HEK293 (cell line): ENCODE results near the gene RSRC2.
A peak's percentile ranks its signal among the peaks of the same experiment; 100 is the strongest.

Experiments used
- EGR2 ChIP-seq: fragments of 450-650 bp; formaldehyde crosslinking; IDR thresholded peaks from 2 replicates; pipeline ENCODE4 v1.5.1; 2016; ENCODE audit warnings: low read depth, missing biosample characterization, missing genetic modification characterization
- GLI2 ChIP-seq: fragments of 450-650 bp; formaldehyde crosslinking; IDR thresholded peaks from 2 replicates; pipeline ENCODE4; 2017; ENCODE audit warnings: missing biosample characterization, missing genetic modification characterization, low read depth, borderline replicate concordance
- KLF9 ChIP-seq: fragments of 450-650 bp; formaldehyde crosslinking; IDR thresholded peaks from 2 replicates; pipeline ENCODE4 v1.5.1; 2016; ENCODE audit warnings: missing biosample characterization, missing genetic modification characterization, low read depth
- MEIS1 ChIP-seq: sonication (generic); formaldehyde crosslinking; IDR thresholded peaks from 2 replicates; pipeline ENCODE4 v1.8.1; 2022; ENCODE audit warnings: missing genetic modification reagents, mild to moderate bottlenecking, borderline replicate concordance
- OSR2 ChIP-seq: fragments of 450-650 bp; formaldehyde crosslinking; IDR thresholded peaks from 2 replicates; pipeline ENCODE4 v1.5.1; 2016; ENCODE audit warnings: missing biosample characterization, missing genetic modification characterization
- SALL2 ChIP-seq: fragments of 450-650 bp; formaldehyde crosslinking; IDR thresholded peaks from 2 replicates; pipeline ENCODE4 v1.5.0; 2017; ENCODE audit warnings: missing biosample characterization, mild to moderate bottlenecking, missing genetic modification characterization, borderline replicate concordance
- YY2 ChIP-seq: fragments of 450-650 bp; formaldehyde crosslinking; IDR thresholded peaks from 2 replicates; pipeline ENCODE4 v1.5.1; 2016; ENCODE audit warnings: missing biosample characterization, missing genetic modification characterization
- ZEB2 ChIP-seq: fragments of 450-650 bp; formaldehyde crosslinking; IDR thresholded peaks from 2 replicates; pipeline ENCODE4 v1.5.1; 2016; ENCODE audit warnings: missing biosample characterization, missing genetic modification characterization
- ZNF146 ChIP-seq: fragments of 450-650 bp; formaldehyde crosslinking; IDR thresholded peaks from 2 replicates; pipeline ENCODE4 v1.5.1; 2016; ENCODE audit warnings: missing biosample characterization, missing genetic modification characterization
- ZNF214 ChIP-seq: fragments of 450-650 bp; formaldehyde crosslinking; IDR thresholded peaks from 2 replicates; pipeline ENCODE4 v1.5.1; 2017; ENCODE audit warnings: missing biosample characterization, mild to moderate bottlenecking, missing genetic modification characterization, borderline replicate concordance
- ZNF239 ChIP-seq: fragments of 450-650 bp; formaldehyde crosslinking; IDR thresholded peaks from 2 replicates; pipeline ENCODE4 v1.5.1; 2016; ENCODE audit warnings: missing biosample characterization, missing genetic modification characterization
- ZNF24 ChIP-seq: fragments of 450-650 bp; formaldehyde crosslinking; IDR thresholded peaks from 2 replicates; pipeline ENCODE4 v1.5.1; 2016; ENCODE audit warnings: missing biosample characterization, missing genetic modification characterization
- ZNF423 ChIP-seq: fragments of 450-650 bp; formaldehyde crosslinking; IDR thresholded peaks from 2 replicates; pipeline ENCODE4 v1.5.1; 2016; ENCODE audit warnings: missing biosample characterization, missing genetic modification characterization
- ZNF433 ChIP-seq: fragments of 450-650 bp; formaldehyde crosslinking; IDR thresholded peaks from 2 replicates; pipeline ENCODE4 v1.5.1; 2016; ENCODE audit warnings: missing biosample characterization, missing genetic modification characterization, low read depth
- ZNF521 ChIP-seq: fragments of 450-650 bp; formaldehyde crosslinking; IDR thresholded peaks from 2 replicates; pipeline ENCODE4 v1.5.1; 2017; ENCODE audit warnings: missing biosample characterization, mild to moderate bottlenecking, missing genetic modification characterization
- ZNF558 ChIP-seq: fragments of 450-650 bp; formaldehyde crosslinking; IDR thresholded peaks from 2 replicates; pipeline ENCODE4 v1.5.1; 2016; ENCODE audit warnings: missing biosample characterization, missing genetic modification characterization
- ZNF670 ChIP-seq: fragments of 450-650 bp; formaldehyde crosslinking; IDR thresholded peaks from 2 replicates; pipeline ENCODE4 v1.5.1; 2016; ENCODE audit warnings: missing biosample characterization, missing genetic modification characterization, low read depth
- ZNF677 ChIP-seq: fragments of 450-650 bp; IDR thresholded peaks from 2 replicates; pipeline ENCODE4 v1.5.0; 2018; ENCODE audit warnings: missing biosample characterization, mild to moderate bottlenecking, missing genetic modification characterization, moderate library complexity
- ZNF701 ChIP-seq: fragments of 450-650 bp; formaldehyde crosslinking; IDR thresholded peaks from 2 replicates; pipeline ENCODE4 v1.5.1; 2016; ENCODE audit warnings: missing biosample characterization, missing genetic modification characterization
- ZNF707 ChIP-seq: fragments of 450-650 bp; formaldehyde crosslinking; IDR thresholded peaks from 2 replicates; pipeline ENCODE4 v1.5.1; 2016; ENCODE audit warnings: missing biosample characterization, missing genetic modification characterization
- ZNF776 ChIP-seq: fragments of 450-650 bp; formaldehyde crosslinking; IDR thresholded peaks from 2 replicates; pipeline ENCODE4 v1.5.0; 2017; ENCODE audit warnings: missing biosample characterization, missing genetic modification characterization, borderline replicate concordance
- ZNF777 ChIP-seq: fragments of 450-650 bp; formaldehyde crosslinking; IDR thresholded peaks from 2 replicates; pipeline ENCODE4 v1.5.1; 2017; ENCODE audit warnings: missing biosample characterization, missing genetic modification characterization, borderline replicate concordance
- TF ChIP-seq, protein P1 (sequence below): fragments of 450-650 bp; formaldehyde crosslinking; IDR thresholded peaks from 2 replicates; pipeline ENCODE4 v1.5.1; 2016; ENCODE audit warnings: missing biosample characterization, missing genetic modification characterization
- TF ChIP-seq, protein P2 (sequence below): fragments of 450-650 bp; formaldehyde crosslinking; IDR thresholded peaks from 2 replicates; pipeline ENCODE4 v1.5.1; 2016; ENCODE audit warnings: missing biosample characterization, missing genetic modification characterization, borderline replicate concordance
- TF ChIP-seq, protein P3 (sequence below): fragments of 450-650 bp; formaldehyde crosslinking; IDR thresholded peaks from 2 replicates; pipeline ENCODE4 v1.5.1; 2017; ENCODE audit warnings: missing biosample characterization, missing genetic modification characterization
- TF ChIP-seq, protein P4 (sequence below): fragments of 450-650 bp; formaldehyde crosslinking; IDR thresholded peaks from 2 replicates; pipeline ENCODE4 v1.5.1; 2016; ENCODE audit warnings: missing biosample characterization, missing genetic modification characterization
- TF ChIP-seq, protein P5 (sequence below): fragments of 450-650 bp; formaldehyde crosslinking; optimal IDR thresholded peaks from 2 replicates; pipeline ENCODE3; 2016; ENCODE audit warnings: missing biosample characterization, mild to moderate bottlenecking, missing genetic modification characterization

Gene RSRC2

DNA sequence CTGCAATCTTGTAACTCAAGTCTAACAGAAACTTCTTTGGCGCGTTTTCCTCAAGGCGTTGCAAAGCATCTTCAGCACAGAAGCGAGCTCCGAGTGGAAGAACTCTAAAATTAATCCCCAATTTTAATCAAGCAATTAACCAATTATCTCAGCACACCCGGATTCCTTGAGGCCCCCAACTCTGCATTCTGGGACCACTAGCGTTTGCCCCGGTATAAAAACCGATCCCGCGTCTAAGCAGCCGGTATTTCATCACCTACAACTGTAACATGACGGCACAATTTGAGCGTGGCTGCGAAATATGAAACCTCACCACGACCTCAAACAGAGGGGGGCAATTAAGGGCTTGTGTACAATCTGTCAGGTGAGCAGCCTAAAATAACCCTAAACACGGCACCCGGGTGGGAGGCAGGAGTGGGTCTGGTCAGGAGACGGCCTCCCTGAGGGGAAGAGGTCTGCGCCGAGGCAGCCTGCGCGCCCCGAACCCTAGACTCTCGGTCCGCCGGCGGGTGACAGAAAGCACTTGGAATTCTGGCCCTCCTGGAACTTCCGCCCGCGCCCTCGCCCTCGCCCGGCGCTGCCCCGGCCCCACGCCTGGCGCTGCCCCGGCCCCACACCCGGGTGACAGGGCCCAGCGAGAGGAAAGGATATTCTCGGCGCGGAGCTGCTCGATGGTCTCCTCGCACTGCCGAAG is 26.6 kb downstream of the RSRC2 start (continued):
- TF ChIP-seq, protein P1, sequence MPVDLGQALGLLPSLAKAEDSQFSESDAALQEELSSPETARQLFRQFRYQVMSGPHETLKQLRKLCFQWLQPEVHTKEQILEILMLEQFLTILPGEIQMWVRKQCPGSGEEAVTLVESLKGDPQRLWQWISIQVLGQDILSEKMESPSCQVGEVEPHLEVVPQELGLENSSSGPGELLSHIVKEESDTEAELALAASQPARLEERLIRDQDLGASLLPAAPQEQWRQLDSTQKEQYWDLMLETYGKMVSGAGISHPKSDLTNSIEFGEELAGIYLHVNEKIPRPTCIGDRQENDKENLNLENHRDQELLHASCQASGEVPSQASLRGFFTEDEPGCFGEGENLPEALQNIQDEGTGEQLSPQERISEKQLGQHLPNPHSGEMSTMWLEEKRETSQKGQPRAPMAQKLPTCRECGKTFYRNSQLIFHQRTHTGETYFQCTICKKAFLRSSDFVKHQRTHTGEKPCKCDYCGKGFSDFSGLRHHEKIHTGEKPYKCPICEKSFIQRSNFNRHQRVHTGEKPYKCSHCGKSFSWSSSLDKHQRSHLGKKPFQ (tag by site-specific recombination) = no peak
- TF ChIP-seq ZEB2 (peak; percentile 63), OSR2 (tag by site-specific recombination) (peak; percentile 61), SALL2 (no peak), GLI2 (no peak), ZNF670 (tag by site-specific recombination) (no peak), ZNF433 (no peak), ZNF677 (0 out of 2 replicates have a peak, but pooled peaks have one; percentile 34), ZNF24 (tag by site-specific recombination) (peak; percentile 21; the same call in 1 of the 2 replicates), ZNF239 (tag by site-specific recombination) (no peak), ZNF558 (tag by site-specific recombination) (0 out of 2 replicates have a peak, but pooled peaks have one; percentile 23), ZNF707 (no peak), ZNF701 (tag by site-specific recombination) (no peak), MEIS1 (CRISPR knock-in tag) (no peak), KLF9 (tag by site-specific recombination) (no peak), ZNF776 (tag by site-specific recombination) (no peak), EGR2 (tag by site-specific recombination) (peak; percentile 35; the same call in 1 of the 2 replicates), ZNF521 (tag by site-specific recombination) (no peak), ZNF423 (tag by site-specific recombination) (0 out of 2 replicates have a peak, but pooled peaks have one; percentile 15), ZNF214 (tag by site-specific recombination) (no peak), ZNF777 (tag by site-specific recombination) (no peak), ZNF146 (tag by site-specific recombination) (no peak), YY2 (no peak; the same call in 1 of the 2 replicates)
- TF ChIP-seq, protein P2, sequence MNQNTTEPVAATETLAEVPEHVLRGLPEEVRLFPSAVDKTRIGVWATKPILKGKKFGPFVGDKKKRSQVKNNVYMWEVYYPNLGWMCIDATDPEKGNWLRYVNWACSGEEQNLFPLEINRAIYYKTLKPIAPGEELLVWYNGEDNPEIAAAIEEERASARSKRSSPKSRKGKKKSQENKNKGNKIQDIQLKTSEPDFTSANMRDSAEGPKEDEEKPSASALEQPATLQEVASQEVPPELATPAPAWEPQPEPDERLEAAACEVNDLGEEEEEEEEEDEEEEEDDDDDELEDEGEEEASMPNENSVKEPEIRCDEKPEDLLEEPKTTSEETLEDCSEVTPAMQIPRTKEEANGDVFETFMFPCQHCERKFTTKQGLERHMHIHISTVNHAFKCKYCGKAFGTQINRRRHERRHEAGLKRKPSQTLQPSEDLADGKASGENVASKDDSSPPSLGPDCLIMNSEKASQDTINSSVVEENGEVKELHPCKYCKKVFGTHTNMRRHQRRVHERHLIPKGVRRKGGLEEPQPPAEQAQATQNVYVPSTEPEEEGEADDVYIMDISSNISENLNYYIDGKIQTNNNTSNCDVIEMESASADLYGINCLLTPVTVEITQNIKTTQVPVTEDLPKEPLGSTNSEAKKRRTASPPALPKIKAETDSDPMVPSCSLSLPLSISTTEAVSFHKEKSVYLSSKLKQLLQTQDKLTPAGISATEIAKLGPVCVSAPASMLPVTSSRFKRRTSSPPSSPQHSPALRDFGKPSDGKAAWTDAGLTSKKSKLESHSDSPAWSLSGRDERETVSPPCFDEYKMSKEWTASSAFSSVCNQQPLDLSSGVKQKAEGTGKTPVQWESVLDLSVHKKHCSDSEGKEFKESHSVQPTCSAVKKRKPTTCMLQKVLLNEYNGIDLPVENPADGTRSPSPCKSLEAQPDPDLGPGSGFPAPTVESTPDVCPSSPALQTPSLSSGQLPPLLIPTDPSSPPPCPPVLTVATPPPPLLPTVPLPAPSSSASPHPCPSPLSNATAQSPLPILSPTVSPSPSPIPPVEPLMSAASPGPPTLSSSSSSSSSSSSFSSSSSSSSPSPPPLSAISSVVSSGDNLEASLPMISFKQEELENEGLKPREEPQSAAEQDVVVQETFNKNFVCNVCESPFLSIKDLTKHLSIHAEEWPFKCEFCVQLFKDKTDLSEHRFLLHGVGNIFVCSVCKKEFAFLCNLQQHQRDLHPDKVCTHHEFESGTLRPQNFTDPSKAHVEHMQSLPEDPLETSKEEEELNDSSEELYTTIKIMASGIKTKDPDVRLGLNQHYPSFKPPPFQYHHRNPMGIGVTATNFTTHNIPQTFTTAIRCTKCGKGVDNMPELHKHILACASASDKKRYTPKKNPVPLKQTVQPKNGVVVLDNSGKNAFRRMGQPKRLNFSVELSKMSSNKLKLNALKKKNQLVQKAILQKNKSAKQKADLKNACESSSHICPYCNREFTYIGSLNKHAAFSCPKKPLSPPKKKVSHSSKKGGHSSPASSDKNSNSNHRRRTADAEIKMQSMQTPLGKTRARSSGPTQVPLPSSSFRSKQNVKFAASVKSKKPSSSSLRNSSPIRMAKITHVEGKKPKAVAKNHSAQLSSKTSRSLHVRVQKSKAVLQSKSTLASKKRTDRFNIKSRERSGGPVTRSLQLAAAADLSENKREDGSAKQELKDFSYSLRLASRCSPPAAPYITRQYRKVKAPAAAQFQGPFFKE = no peak
- TF ChIP-seq, protein P3, sequence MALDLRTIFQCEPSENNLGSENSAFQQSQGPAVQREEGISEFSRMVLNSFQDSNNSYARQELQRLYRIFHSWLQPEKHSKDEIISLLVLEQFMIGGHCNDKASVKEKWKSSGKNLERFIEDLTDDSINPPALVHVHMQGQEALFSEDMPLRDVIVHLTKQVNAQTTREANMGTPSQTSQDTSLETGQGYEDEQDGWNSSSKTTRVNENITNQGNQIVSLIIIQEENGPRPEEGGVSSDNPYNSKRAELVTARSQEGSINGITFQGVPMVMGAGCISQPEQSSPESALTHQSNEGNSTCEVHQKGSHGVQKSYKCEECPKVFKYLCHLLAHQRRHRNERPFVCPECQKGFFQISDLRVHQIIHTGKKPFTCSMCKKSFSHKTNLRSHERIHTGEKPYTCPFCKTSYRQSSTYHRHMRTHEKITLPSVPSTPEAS (tag by site-specific recombination) = no peak
- TF ChIP-seq, protein P4, sequence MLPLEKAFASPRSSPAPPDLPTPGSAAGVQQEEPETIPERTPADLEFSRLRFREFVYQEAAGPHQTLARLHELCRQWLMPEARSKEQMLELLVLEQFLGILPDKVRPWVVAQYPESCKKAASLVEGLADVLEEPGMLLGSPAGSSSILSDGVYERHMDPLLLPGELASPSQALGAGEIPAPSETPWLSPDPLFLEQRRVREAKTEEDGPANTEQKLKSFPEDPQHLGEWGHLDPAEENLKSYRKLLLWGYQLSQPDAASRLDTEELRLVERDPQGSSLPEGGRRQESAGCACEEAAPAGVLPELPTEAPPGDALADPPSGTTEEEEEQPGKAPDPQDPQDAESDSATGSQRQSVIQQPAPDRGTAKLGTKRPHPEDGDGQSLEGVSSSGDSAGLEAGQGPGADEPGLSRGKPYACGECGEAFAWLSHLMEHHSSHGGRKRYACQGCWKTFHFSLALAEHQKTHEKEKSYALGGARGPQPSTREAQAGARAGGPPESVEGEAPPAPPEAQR (tag by site-specific recombination) = no peak
- TF ChIP-seq, protein P5, sequence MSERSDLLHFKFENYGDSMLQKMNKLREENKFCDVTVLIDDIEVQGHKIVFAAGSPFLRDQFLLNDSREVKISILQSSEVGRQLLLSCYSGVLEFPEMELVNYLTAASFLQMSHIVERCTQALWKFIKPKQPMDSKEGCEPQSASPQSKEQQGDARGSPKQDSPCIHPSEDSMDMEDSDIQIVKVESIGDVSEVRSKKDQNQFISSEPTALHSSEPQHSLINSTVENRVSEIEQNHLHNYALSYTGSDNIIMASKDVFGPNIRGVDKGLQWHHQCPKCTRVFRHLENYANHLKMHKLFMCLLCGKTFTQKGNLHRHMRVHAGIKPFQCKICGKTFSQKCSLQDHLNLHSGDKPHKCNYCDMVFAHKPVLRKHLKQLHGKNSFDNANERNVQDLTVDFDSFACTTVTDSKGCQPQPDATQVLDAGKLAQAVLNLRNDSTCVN (tag by site-specific recombination) = peak; percentile 91
